ENCODE measurements around the gene PITPNM3.

PITPNM3 gene

GRCh38 chr17:6435968-6436367 is 120.4 kb downstream of the PITPNM3 start:
- no peak for FAIRE-seq

- FAIRE-seq = no peak
These were observed 121.3 kb downstream of the PITPNM3 start, which contains the start of gene AIPL1 for GRCh38 chr17:6435051-6435450. Gene AIPL1, minus strand, starts transcription at chr17:6435121. Its CDS starts 17 bp downstream, at chr17:6435104.

GRCh38 chr17:6430769-6431168 is 125.6 kb downstream of the PITPNM3 start:
- FAIRE-seq = no peak

- FAIRE-seq = no peak
These were observed 127.1 kb downstream of the PITPNM3 start for GRCh38 chr17:6429266-6429665.

GRCh38 chr17:6428207-6428965 is 128.0 kb downstream of the PITPNM3 start:
- no peak for FAIRE-seq

GRCh38 chr17:6427279-6427781 is 129.0 kb downstream of the PITPNM3 start:
- FAIRE-seq = no peak

- no peak for FAIRE-seq
These were observed 129.8 kb downstream of the PITPNM3 start for GRCh38 chr17:6426356-6427101.

GRCh38 chr17:6425407-6425806 is 130.9 kb downstream of the PITPNM3 start:
- no peak for FAIRE-seq

- no peak for FAIRE-seq
These were observed 132.4 kb downstream of the PITPNM3 start for GRCh38 chr17:6423931-6424330.

GRCh38 chr17:6422654-6423241 is 133.6 kb downstream of the PITPNM3 start:
- FAIRE-seq = no peak

- FAIRE-seq = peak; percentile 61
These were observed 134.4 kb downstream of the PITPNM3 start for GRCh38 chr17:6421700-6422604.

- no peak for FAIRE-seq
These were observed 136.1 kb downstream of the PITPNM3 start for GRCh38 chr17:6420173-6420641.

GRCh38 chr17:6415616-6416015 is 140.7 kb downstream of the PITPNM3 start:
- FAIRE-seq = no peak

- peak; percentile 90 for FAIRE-seq
These were observed 143.3 kb downstream of the PITPNM3 start for GRCh38 chr17:6413065-6413464.

- FAIRE-seq = no peak
These were observed 147.6 kb downstream of the PITPNM3 start for GRCh38 chr17:6408735-6409134.

GRCh38 chr17:6408276-6408675 is 148.1 kb downstream of the PITPNM3 start:
- no peak for FAIRE-seq

GRCh38 chr17:6402258-6402657 is 154.1 kb downstream of the PITPNM3 start:
- no peak for FAIRE-seq
